ENCODE results near the gene SLC6A14. TPM values are rescaled to one million over a fixed set of nuclear protein-coding genes. Genes with fewer than 3 reads are reported as not detected.

The SLC6A14 gene
- polyA plus RNA-seq, 1 of the 3 experiments (the other 2 are of a cell fraction): not detected

- Histone ChIP-seq H3K9me2 (no peaks in the 10 kb centered on the region), H3K36me3 (replicated peaks in 1 of 2; ENCODE audit: control insufficient read depth in 1 of 2, insufficient read depth in 2 of 2, low read length in 1 of 2) (no peaks in the 10 kb centered on the region), H3K4me2 (no peak overlapping the region), H3K9ac (no peak overlapping the region), H3K4me3 (ENCODE audit: low read depth in 2 of 2, low read length in 1 of 2) (no peak overlapping the region), H3F3A (replicated peaks; ENCODE audit: insufficient read depth) (no peaks in the 10 kb centered on the region), H3K27ac (ENCODE audit: low read depth in 2 of 2, low read length in 1 of 2) (no peak overlapping the region), H2AFZ (ENCODE audit: low read depth) (no peak overlapping the region), H3K4me1 (ENCODE audit: control insufficient read depth in 1 of 2, insufficient read depth in 2 of 2, low read depth in 1 of 2, low read length in 1 of 2) (no peaks in the 10 kb centered on the region), H3K27me3 (ENCODE audit: insufficient read depth) (no peaks in the 10 kb centered on the region), H3K9me3 (no peaks in the 10 kb centered on the region), H3K79me2 (ENCODE audit: insufficient read depth) (no peaks in the 10 kb centered on the region), H4K20me1 (ENCODE audit: insufficient read depth) (no peaks in the 10 kb centered on the region)
- WGBS (ENCODE audit: low lambda C conversion rate): 36% methylated on average over 1 of the region's 1 CpG
- DNase-seq: no peak
- ChIA-PET POLR2A (no interaction called here), CTCF (no interaction called here)
- TF ChIP-seq SMC3 (IDR thresholded peaks at IDR 0.05; ENCODE audit: low read depth, low read length) (no peak), YY1 (IDR thresholded peaks at IDR 0.05; ENCODE audit: low read depth) (no peak), JUND (IDR thresholded peaks at IDR 0.05) (no peak), NFIC (IDR thresholded peaks at IDR 0.05; ENCODE audit: borderline replicate concordance) (no peak), RXRA (IDR thresholded peaks at IDR 0.05; ENCODE audit: borderline replicate concordance, low read depth) (no peak), USF2 (IDR thresholded peaks at IDR 0.05; ENCODE audit: borderline replicate concordance, low read depth, low read length) (no peak), RCOR1 (IDR thresholded peaks at IDR 0.05; ENCODE audit: low read length) (no peak), REST (IDR thresholded peaks at IDR 0.05; ENCODE audit: low read depth, low read length) (no peak), NRF1 (IDR thresholded peaks at IDR 0.05; ENCODE audit: low read depth, low read length) (no peak), MEF2A (IDR thresholded peaks at IDR 0.05; ENCODE audit: borderline replicate concordance, low read depth) (no peak), CHD2 (IDR thresholded peaks at IDR 0.05; ENCODE audit: low read length, partially characterized antibody) (no peak), EP300 (IDR thresholded peaks at IDR 0.05; ENCODE audit: borderline replicate concordance in 1 of 2, low read depth in 1 of 2, low read length in 1 of 2) (no peak)
Measured at GRCh38 chrX:116417214-116417613, 19.2 kb upstream of the SLC6A14 start.

- POLR2A ChIA-PET: no interaction called here
- WGBS (ENCODE audit: low lambda C conversion rate): 16% methylated on average over 4 of the region's 4 CpGs
- no peaks in the 10 kb centered on the region for H3K9me3 ChIP-seq
Measured at GRCh38 chrX:116417968-116418367, 18.4 kb upstream of the SLC6A14 start.

More at GRCh38 chrX:116417968-116418367, 18.4 kb upstream of the SLC6A14 start:
- no peaks in the 10 kb centered on the region for H3K36me3 ChIP-seq (replicated peaks in 1 of 2; ENCODE audit: control insufficient read depth in 1 of 2, insufficient read depth in 2 of 2, low read length in 1 of 2)
- H3K27me3 ChIP-seq (ENCODE audit: insufficient read depth): no peaks in the 10 kb centered on the region
- H3K9me2 ChIP-seq: no peaks in the 10 kb centered on the region
- no peak overlapping the region for H3K27ac ChIP-seq (ENCODE audit: low read depth in 2 of 2, low read length in 1 of 2)
- H3K79me2 ChIP-seq (ENCODE audit: insufficient read depth): no peaks in the 10 kb centered on the region
- no peaks in the 10 kb centered on the region for H3F3A ChIP-seq (replicated peaks; ENCODE audit: insufficient read depth)
- H4K20me1 ChIP-seq (ENCODE audit: insufficient read depth): no peaks in the 10 kb centered on the region
- CTCF ChIA-PET: no interaction called here
- no peak for TF ChIP-seq EP300 (IDR thresholded peaks at IDR 0.05; ENCODE audit: borderline replicate concordance in 1 of 2, low read depth in 1 of 2, low read length in 1 of 2)
- TF ChIP-seq MAX (IDR thresholded peaks at IDR 0.05; ENCODE audit: low read depth): no peak
- TF ChIP-seq ELF1 (IDR thresholded peaks at IDR 0.05): no peak
- no peak for TF ChIP-seq SMC3 (IDR thresholded peaks at IDR 0.05; ENCODE audit: low read depth, low read length)
- TF ChIP-seq RCOR1 (IDR thresholded peaks at IDR 0.05; ENCODE audit: low read length): no peak
- no peak for DNase-seq
- no peak overlapping the region for H3K4me2 ChIP-seq
- no peak overlapping the region for H3K4me3 ChIP-seq (ENCODE audit: low read depth in 2 of 2, low read length in 1 of 2)
- no peak overlapping the region for H3K9ac ChIP-seq
- no peaks in the 10 kb centered on the region for H3K4me1 ChIP-seq (ENCODE audit: control insufficient read depth in 1 of 2, insufficient read depth in 2 of 2, low read depth in 1 of 2, low read length in 1 of 2)
- H2AFZ ChIP-seq (ENCODE audit: low read depth): no peak overlapping the region
